Activated B cell treated with CpG ODN at 0.5 μM for 24 hours (primary cell): ENCODE data around the gene ELF4. TPM values are rescaled to one million over a fixed set of nuclear protein-coding genes. Genes with fewer than 3 reads are reported as not detected.

Experiments
- ATAC-seq: fragments of 200-7000 bp; cut with Tn5 transposase; one replicate; pipeline ENCODE4 v1.10.0; 2021; ENCODE audit warnings: low read depth, mild to moderate bottlenecking, moderate library complexity
- CTCF ChIA-PET: fragments of 350-600 bp; sonication (Branson Sonifier 250); formaldehyde crosslinking; loops from one replicate; lab custom pipeline; 2021; ENCODE audit warnings: antibody characterized with exemption; lab: Charles Lee
- POLR2A ChIA-PET: fragments of 350-600 bp; sonication (Branson Sonifier 250); formaldehyde crosslinking; loops from one replicate; lab custom pipeline; 2021; ENCODE audit warnings: antibody characterized with exemption; lab: Charles Lee
- DNase-seq: peaks from one replicate; pipeline ENCODE4 v3.0.0; 2022
- H3K27ac Mint-ChIP-seq: one replicate; pipeline ENCODE4 v1.8.0; 2020; ENCODE audit warnings: mixed read lengths
- H3K27me3 Mint-ChIP-seq: one replicate; pipeline ENCODE4 v1.8.0; 2021; ENCODE audit warnings: mixed read lengths
- H3K36me3 Mint-ChIP-seq: one replicate; pipeline ENCODE4 v1.8.0; 2021; ENCODE audit warnings: low read depth, mixed read lengths
- H3K4me1 Mint-ChIP-seq: one replicate; pipeline ENCODE4 v1.8.0; 2021; ENCODE audit warnings: mixed read lengths
- H3K4me3 Mint-ChIP-seq: one replicate; pipeline ENCODE4 v1.8.0; 2020; ENCODE audit warnings: mild to moderate bottlenecking, mixed read lengths
- H3K9me3 Mint-ChIP-seq: one replicate; pipeline ENCODE4 v1.8.0; 2020; ENCODE audit warnings: mixed read lengths
- CTCF ChIP-seq: fragments of 200-600 bp; IDR thresholded peaks from one replicate; pipeline ENCODE4 v1.8.0; 2022; ENCODE audit warnings: antibody characterized with exemption, mild to moderate bottlenecking
- intact Hi-C: fragments of 100-400 bp; cut with micrococcal nuclease; formaldehyde crosslinking; loops from one replicate; pipeline ENCODE4 v1.15.1; 2024
- total RNA-seq: library from RNA; stranded (reverse); gene quantifications from 2 replicates; pipeline ENCODE4 v1.2.3, GENCODE V29; 2022

The ELF4 gene
- total RNA-seq, 1 donor from 2014 or later = 33.0 TPM

GRCh38 chrX:130034178-130034577 is 76.1 kb downstream of the ELF4 start:
- H3K27me3 Mint-ChIP-seq = no peaks in the 10 kb centered on the region
- no peak for TF ChIP-seq CTCF
- ChIA-PET POLR2A (no interaction called here), CTCF (interaction anchor here (0.7 kb wide), 1 partner anchor 112 kb away, joined by 7 read pairs; no protein-coding TSS in a partner anchor)
- no peak overlapping the region for H3K4me3 Mint-ChIP-seq
- peaks cover 38% of the 10 kb centered on the region for H3K36me3 Mint-ChIP-seq
- H3K4me1 Mint-ChIP-seq = no peaks in the 10 kb centered on the region
- H3K9me3 Mint-ChIP-seq = no peaks in the 10 kb centered on the region
- no peak overlapping the region for H3K27ac Mint-ChIP-seq
- no peak for DNase-seq
- no peak for ATAC-seq
- intact Hi-C loops = no loop called here

- H3K4me1 Mint-ChIP-seq = no peaks in the 10 kb centered on the region
- intact Hi-C loops = no loop called here
- H3K9me3 Mint-ChIP-seq = no peaks in the 10 kb centered on the region
- ChIA-PET CTCF (no interaction called here), POLR2A (no interaction called here)
- H3K27ac Mint-ChIP-seq = no peak overlapping the region
- ATAC-seq = no peak
- no peak overlapping the region for H3K4me3 Mint-ChIP-seq
- no peak for DNase-seq
- H3K27me3 Mint-ChIP-seq = no peaks in the 10 kb centered on the region
- peaks cover 36% of the 10 kb centered on the region for H3K36me3 Mint-ChIP-seq
- TF ChIP-seq CTCF = no peak
Measured at GRCh38 chrX:130032552-130032951, 77.7 kb downstream of the ELF4 start.

GRCh38 chrX:130030826-130031225 is 79.5 kb downstream of the ELF4 start:
- H3K4me1 Mint-ChIP-seq = no peaks in the 10 kb centered on the region
- peaks cover 36% of the 10 kb centered on the region for H3K36me3 Mint-ChIP-seq
- no peak overlapping the region for H3K27ac Mint-ChIP-seq
- intact Hi-C loops = no loop called here
- TF ChIP-seq CTCF = no peak
- CTCF ChIA-PET = interaction anchor here (1.5 kb wide), 1 partner anchor 105 kb away, joined by 6 read pairs; no protein-coding TSS in a partner anchor
- ATAC-seq (no peak), DNase-seq (no peak)
- H3K4me3 Mint-ChIP-seq = no peak overlapping the region
- H3K27me3 Mint-ChIP-seq = no peaks in the 10 kb centered on the region
- POLR2A ChIA-PET = no interaction called here
- no peaks in the 10 kb centered on the region for H3K9me3 Mint-ChIP-seq

- Mint-ChIP-seq H3K27me3 (no peaks in the 10 kb centered on the region), H3K9me3 (no peaks in the 10 kb centered on the region), H3K36me3 (peaks cover 37% of the 10 kb centered on the region), H3K4me3 (no peak overlapping the region), H3K27ac (no peak overlapping the region), H3K4me1 (peaks cover 15% of the 10 kb centered on the region)
- TF ChIP-seq CTCF = no peak
- ATAC-seq = no peak
- CTCF ChIA-PET = interaction anchor here (0.9 to 8.2 kb wide), 7 partner anchors 9 to 424 kb away, joined by 3 to 137 read pairs (median 4); no protein-coding TSS in a partner anchor
- intact Hi-C loops = loop anchor here (1.0 to 2.0 kb wide), 4 partner anchors 33 to 421 kb away; no protein-coding TSS in a partner anchor
- POLR2A ChIA-PET = interaction anchor here (1.0 kb wide), 1 partner anchor 97 kb away, joined by 21 read pairs; no protein-coding TSS in a partner anchor
- DNase-seq = peak; percentile 37
Measured at GRCh38 chrX:130028196-130028595, 82.1 kb downstream of the ELF4 start.

- POLR2A ChIA-PET = interaction anchor here (1.0 to 1.1 kb wide), 2 partner anchors 70 to 96 kb away, joined by 3 to 21 read pairs; no protein-coding TSS in a partner anchor
- no peak for TF ChIP-seq CTCF
- Mint-ChIP-seq H3K36me3 (peaks cover 41% of the 10 kb centered on the region), H3K4me3 (no peak overlapping the region), H3K4me1 (peaks cover 15% of the 10 kb centered on the region), H3K27ac (no peak overlapping the region), H3K27me3 (no peaks in the 10 kb centered on the region), H3K9me3 (no peaks in the 10 kb centered on the region)
- intact Hi-C loops = no loop called here
- CTCF ChIA-PET = interaction anchor here (0.8 to 8.2 kb wide), 8 partner anchors 9 to 424 kb away, joined by 3 to 137 read pairs (median 3); no protein-coding TSS in a partner anchor
- DNase-seq = no peak
- ATAC-seq = no peak
Measured at GRCh38 chrX:130027569-130027968, 82.7 kb downstream of the ELF4 start.
